Fibroblast of mammary gland (primary cell): ENCODE results near the gene CPEB4.
A peak's percentile ranks its signal among the peaks of the same experiment; 100 is the strongest.

Experiments
- DNase-seq: peaks from one replicate; pipeline ENCODE4 v3.0.0-alpha.2; 2010; ENCODE audit warnings: low read depth
- H3K4me3 ChIP-seq: 2 replicates; pipeline ENCODE4 v1.5.1; 2011; ENCODE audit warnings: low read depth, mild to moderate bottlenecking, low read length, moderate library complexity; ENCODE audit not compliant: control insufficient read depth
- CTCF ChIP-seq: conservative IDR thresholded peaks from 2 replicates; pipeline ENCODE4 v1.5.1; 2011; ENCODE audit warnings: low read depth, low read length, inconsistent platforms; ENCODE audit not compliant: control insufficient read depth, insufficient read depth

CPEB4 gene

GRCh38 chr5:173960986-173961385 is 72.8 kb downstream of the CPEB4 start:
- no peak overlapping the region for H3K4me3 ChIP-seq
- no peak for DNase-seq
- TF ChIP-seq CTCF, result no peak

DNA sequence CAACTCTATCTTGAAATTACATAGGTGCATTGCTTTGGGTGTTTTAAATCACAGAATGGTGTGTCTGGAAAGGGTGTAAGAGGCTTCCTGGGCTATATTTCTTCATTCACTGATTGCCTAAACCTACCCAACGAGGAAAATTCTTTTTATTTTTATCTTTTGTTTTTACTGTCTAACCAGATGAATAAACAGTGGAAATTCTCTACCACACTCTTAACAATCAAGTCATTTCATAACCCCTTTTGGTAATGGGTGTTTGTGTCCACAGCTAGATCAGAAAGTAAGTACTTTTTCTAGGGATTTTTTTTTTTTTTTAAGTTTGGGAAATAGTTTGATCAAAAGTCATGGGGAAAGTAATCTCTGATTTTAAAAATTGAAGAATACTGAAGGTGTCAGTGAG is 73.3 kb downstream of the CPEB4 start:
- no peak for TF ChIP-seq CTCF
- DNase-seq, result no peak
- H3K4me3 ChIP-seq, result no peak overlapping the region

- TF ChIP-seq CTCF, result no peak
- no peak overlapping the region for H3K4me3 ChIP-seq
- DNase-seq, result no peak
These were observed 74.4 kb downstream of the CPEB4 start for GRCh38 chr5:173962436-173962972.

DNA sequence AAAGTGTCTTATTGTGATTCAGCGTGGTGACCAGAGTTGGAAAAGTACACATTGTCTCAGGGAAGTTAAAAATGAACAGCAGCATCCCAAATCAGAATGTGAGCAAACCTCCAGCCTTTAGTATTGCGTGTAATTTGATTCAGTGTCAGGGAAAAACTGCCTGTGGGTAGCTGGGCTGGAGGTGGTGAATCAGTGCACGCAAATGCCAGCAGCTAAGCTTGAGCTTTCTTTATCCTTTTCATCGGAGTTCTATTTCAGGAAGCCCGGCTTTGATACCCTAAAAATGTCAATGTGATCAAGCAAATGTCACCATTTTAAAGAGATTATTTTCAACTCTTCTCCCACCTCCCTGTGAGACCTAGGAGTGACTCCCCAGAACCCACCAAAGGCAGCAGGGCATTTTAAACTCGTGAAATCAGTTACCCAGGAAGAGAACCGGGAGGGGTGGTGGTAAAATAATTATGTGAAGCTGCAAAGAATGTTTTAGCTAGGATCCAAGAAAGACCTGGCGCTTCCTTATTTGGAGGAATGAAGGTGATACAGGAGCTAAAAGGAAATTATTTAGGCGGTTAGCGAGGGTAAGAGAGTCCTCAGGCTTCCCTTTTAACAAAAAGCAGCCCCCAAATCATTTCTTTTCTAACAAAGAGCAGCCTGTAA is 75.2 kb downstream of the CPEB4 start:
- no peak for TF ChIP-seq CTCF
- no peak overlapping the region for H3K4me3 ChIP-seq
- DNase-seq, result peak; percentile 54

- peak overlapping the region; percentile 12 for H3K4me3 ChIP-seq
- no peak for DNase-seq
- TF ChIP-seq CTCF, result no peak
These were observed 75.8 kb downstream of the CPEB4 start for GRCh38 chr5:173963867-173964441.

DNA sequence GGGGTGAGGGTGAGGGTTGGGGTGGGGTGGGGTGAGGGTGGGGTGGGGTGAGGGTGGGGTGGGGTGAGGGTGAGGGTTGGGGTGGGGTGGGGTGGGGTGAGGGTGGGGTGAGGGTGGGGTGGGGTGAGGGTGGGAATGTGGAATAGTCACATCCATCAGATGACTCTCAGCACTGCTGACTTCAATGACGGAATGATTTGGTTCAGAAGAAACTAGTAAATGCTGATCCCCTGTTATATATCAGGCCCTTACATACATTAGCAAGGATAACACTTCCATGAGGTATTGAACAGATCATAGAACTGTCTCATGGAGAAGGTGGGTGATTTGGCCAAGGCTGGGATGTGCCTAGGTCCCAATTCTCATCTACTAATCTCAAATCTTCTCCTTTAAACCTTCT is 76.4 kb downstream of the CPEB4 start:
- no peak overlapping the region for H3K4me3 ChIP-seq
- DNase-seq, result no peak
- no peak for TF ChIP-seq CTCF
